CD4-positive, alpha-beta T cell treated with Interferon gamma for 1 hour (primary cell): ENCODE data around the gene CASQ2.

Experiments used
- DNase-seq: peaks from one replicate; pipeline ENCODE4 v3.0.0-alpha.2; 2020

Gene CASQ2

GRCh38 chr1:115768549-115768948 lies at the start of gene CASQ2:
CASQ2 (minus strand) TSS chr1:115768714; CDS start chr1:115768541, 173 bp downstream.
- no peak for DNase-seq

- DNase-seq = no peak
Measured at GRCh38 chr1:115815694-115816093, 47.2 kb upstream of the CASQ2 start.

- DNase-seq = no peak
Measured at GRCh38 chr1:115814685-115815398, 46.3 kb upstream of the CASQ2 start.

GRCh38 chr1:115813727-115814126 lies 45.2 kb upstream of the CASQ2 start:
- DNase-seq = no peak

GRCh38 chr1:115811140-115811828 lies 42.8 kb upstream of the CASQ2 start:
- DNase-seq = no peak

GRCh38 chr1:115810609-115811008 lies 42.1 kb upstream of the CASQ2 start:
- no peak for DNase-seq

- DNase-seq = no peak
Measured at GRCh38 chr1:115809847-115810246, 41.3 kb upstream of the CASQ2 start.

- no peak for DNase-seq
Measured at GRCh38 chr1:115809076-115809475, 40.6 kb upstream of the CASQ2 start.

GRCh38 chr1:115807723-115808122 lies 39.2 kb upstream of the CASQ2 start:
- DNase-seq = no peak

- no peak for DNase-seq
Measured at GRCh38 chr1:115805597-115805996, 37.1 kb upstream of the CASQ2 start.

GRCh38 chr1:115802416-115802815 lies 33.9 kb upstream of the CASQ2 start:
- no peak for DNase-seq

- DNase-seq = no peak
Measured at GRCh38 chr1:115797486-115797885, 29.0 kb upstream of the CASQ2 start.

- no peak for DNase-seq
Measured at GRCh38 chr1:115796897-115797296, 28.4 kb upstream of the CASQ2 start.

GRCh38 chr1:115796036-115796435 lies 27.5 kb upstream of the CASQ2 start:
- no peak for DNase-seq

- DNase-seq = no peak
Measured at GRCh38 chr1:115794976-115795639, 26.6 kb upstream of the CASQ2 start.

GRCh38 chr1:115793162-115793561 lies 24.6 kb upstream of the CASQ2 start:
- DNase-seq = no peak

- DNase-seq = no peak
Measured at GRCh38 chr1:115791816-115792215, 23.3 kb upstream of the CASQ2 start.

- DNase-seq = no peak
Measured at GRCh38 chr1:115790846-115791245, 22.3 kb upstream of the CASQ2 start.

GRCh38 chr1:115790356-115790755 lies 21.8 kb upstream of the CASQ2 start:
- no peak for DNase-seq

- DNase-seq = no peak
Measured at GRCh38 chr1:115783311-115783710, 14.8 kb upstream of the CASQ2 start.

- DNase-seq = no peak
Measured at GRCh38 chr1:115782571-115783281, 14.2 kb upstream of the CASQ2 start.

- no peak for DNase-seq
Measured at GRCh38 chr1:115781851-115782250, 13.3 kb upstream of the CASQ2 start.

- no peak for DNase-seq
Measured at GRCh38 chr1:115781343-115781742, 12.8 kb upstream of the CASQ2 start.
